ENCODE results near the gene SYCP1. TPM values are rescaled to one million over a fixed set of nuclear protein-coding genes. Genes with fewer than 3 reads are reported as not detected.
A peak's percentile ranks its signal among the peaks of the same experiment; 100 is the strongest.

Gene SYCP1
- total RNA-seq, 1 experiment from 2014 or later = not detected

- CTCF ChIA-PET = interaction anchor here (0.6 kb wide), 2 partner anchors 33 to 658 kb away, joined by 3 read pairs; no protein-coding TSS in a partner anchor
Measured at GRCh38 chr1:115035652-115036051, 181.0 kb downstream of the SYCP1 start.

GRCh38 chr1:115036814-115037507 is 182.3 kb downstream of the SYCP1 start:
- ChIA-PET POLR2A (no interaction called here), CTCF (interaction anchor here (0.6 kb wide), 1 partner anchor 279 kb away, joined by 4 read pairs; the partner anchor contains the start of gene CSDE1)
- Mint-ChIP-seq H3K27ac (ENCODE audit: low read depth, unreplicated experiment) (no peak overlapping the region), H3K27me3 (ENCODE audit: insufficient read depth, unreplicated experiment) (peaks cover 3% of the 10 kb centered on the region), H3K4me1 (ENCODE audit: insufficient read depth, unreplicated experiment) (no peaks in the 10 kb centered on the region), H3K36me3 (ENCODE audit: insufficient read depth, unreplicated experiment) (no peaks in the 10 kb centered on the region), H3K9me3 (ENCODE audit: unreplicated experiment) (no peaks in the 10 kb centered on the region), H3K4me3 (ENCODE audit: unreplicated experiment) (no peak overlapping the region)
- no peak for TF ChIP-seq CTCF (IDR thresholded peaks at IDR 0.05; ENCODE audit: unreplicated experiment)
- intact Hi-C loops (cut with micrococcal nuclease) = no loop called here
- DNase-seq (ENCODE audit: unreplicated experiment) = no peak
- BruUV-seq (replicated peaks) = no TSS peak

More at GRCh38 chr1:115035652-115036051, 181.0 kb downstream of the SYCP1 start:
- TF ChIP-seq CTCF (IDR thresholded peaks at IDR 0.05; ENCODE audit: unreplicated experiment) = no peak
- peaks cover 4% of the 10 kb centered on the region for H3K27me3 Mint-ChIP-seq (ENCODE audit: insufficient read depth, unreplicated experiment)
- DNase-seq (ENCODE audit: unreplicated experiment) = no peak
- no peaks in the 10 kb centered on the region for H3K4me1 Mint-ChIP-seq (ENCODE audit: insufficient read depth, unreplicated experiment)
- BruUV-seq (replicated peaks) = no TSS peak
- H3K27ac Mint-ChIP-seq (ENCODE audit: low read depth, unreplicated experiment) = no peak overlapping the region
- H3K36me3 Mint-ChIP-seq (ENCODE audit: insufficient read depth, unreplicated experiment) = no peaks in the 10 kb centered on the region
- H3K9me3 Mint-ChIP-seq (ENCODE audit: unreplicated experiment) = no peaks in the 10 kb centered on the region
- intact Hi-C loops (cut with micrococcal nuclease) = no loop called here
- POLR2A ChIA-PET = interaction anchor here (0.7 kb wide), 1 partner anchor 12 kb away, joined by 3 read pairs; no protein-coding TSS in a partner anchor
- no peak overlapping the region for H3K4me3 Mint-ChIP-seq (ENCODE audit: unreplicated experiment)

GRCh38 chr1:115040501-115040900 is 185.8 kb downstream of the SYCP1 start:
- Mint-ChIP-seq H3K36me3 (ENCODE audit: insufficient read depth, unreplicated experiment) (no peaks in the 10 kb centered on the region), H3K9me3 (ENCODE audit: unreplicated experiment) (no peaks in the 10 kb centered on the region), H3K27me3 (ENCODE audit: insufficient read depth, unreplicated experiment) (peaks cover 28% of the 10 kb centered on the region), H3K4me3 (ENCODE audit: unreplicated experiment) (no peak overlapping the region), H3K4me1 (ENCODE audit: insufficient read depth, unreplicated experiment) (no peaks in the 10 kb centered on the region), H3K27ac (ENCODE audit: low read depth, unreplicated experiment) (no peak overlapping the region)
- intact Hi-C loops (cut with micrococcal nuclease) = loop anchor here (5.0 to 10.0 kb wide), 2 partner anchors 557 to 696 kb away; no protein-coding TSS in a partner anchor
- peak; percentile 7 for TF ChIP-seq CTCF (IDR thresholded peaks at IDR 0.05; ENCODE audit: unreplicated experiment)
- no peak for DNase-seq (ENCODE audit: unreplicated experiment)
- BruUV-seq (replicated peaks) = no TSS peak
- CTCF ChIA-PET = interaction anchor here (0.5 to 4.2 kb wide), 9 partner anchors 11 to 78 kb away, joined by 3 to 43 read pairs (median 4); no protein-coding TSS in a partner anchor
- POLR2A ChIA-PET = interaction anchor here (0.6 to 2.5 kb wide), 3 partner anchors 11 to 57 kb away, joined by 3 to 8 read pairs (median 3); no protein-coding TSS in a partner anchor

- no peak overlapping the region for H3K27ac Mint-ChIP-seq (ENCODE audit: low read depth, unreplicated experiment)
- CTCF ChIA-PET = interaction anchor here (0.6 to 4.2 kb wide), 22 partner anchors 10 to 614 kb away, joined by 3 to 43 read pairs (median 3); partner anchors contain the start of gene TSHB
- H3K4me3 Mint-ChIP-seq (ENCODE audit: unreplicated experiment) = no peak overlapping the region
- no peaks in the 10 kb centered on the region for H3K4me1 Mint-ChIP-seq (ENCODE audit: insufficient read depth, unreplicated experiment)
- no TSS peak for BruUV-seq (replicated peaks)
- TF ChIP-seq CTCF (IDR thresholded peaks at IDR 0.05; ENCODE audit: unreplicated experiment) = peak; percentile 39
- DNase-seq (ENCODE audit: unreplicated experiment) = peak; percentile 51
- peaks cover 28% of the 10 kb centered on the region for H3K27me3 Mint-ChIP-seq (ENCODE audit: insufficient read depth, unreplicated experiment)
- H3K9me3 Mint-ChIP-seq (ENCODE audit: unreplicated experiment) = no peaks in the 10 kb centered on the region
- POLR2A ChIA-PET = interaction anchor here (0.9 to 2.5 kb wide), 3 partner anchors 11 to 64 kb away, joined by 3 to 8 read pairs (median 5); no protein-coding TSS in a partner anchor
- intact Hi-C loops (cut with micrococcal nuclease) = loop anchor here (1.0 to 10.0 kb wide), 3 partner anchors 62 to 697 kb away; no protein-coding TSS in a partner anchor
- H3K36me3 Mint-ChIP-seq (ENCODE audit: insufficient read depth, unreplicated experiment) = no peaks in the 10 kb centered on the region
Measured at GRCh38 chr1:115041654-115042053, 187.0 kb downstream of the SYCP1 start.
